Measurements from ENCODE around the gene CSDE1.

CSDE1 gene

GRCh38 chr1:114749835-114750234 lies 7.9 kb downstream of the CSDE1 start:
- Histone ChIP-seq H3K4me3 (ENCODE audit: extremely low read depth, insufficient read depth, low read length, poor library complexity, severe bottlenecking) (no peak overlapping the region), H3K27ac (ENCODE audit: low read depth, low read length, severe bottlenecking) (no peak overlapping the region), H3K36me3 (ENCODE audit: control insufficient read depth, insufficient read depth, low read length) (peaks cover 59% of the 10 kb centered on the region), H3K4me1 (ENCODE audit: control insufficient read depth, insufficient read depth, low read length, poor library complexity, severe bottlenecking) (peaks cover 11% of the 10 kb centered on the region), H3K9me3 (ENCODE audit: control insufficient read depth, low read length) (no peaks in the 10 kb centered on the region)
- 89 to 94% methylated on average over 3 of the region's 5 CpGs for WGBS, 2 experiments (ENCODE audit: insufficient coverage in 2 of 2)

- Histone ChIP-seq H3K36me3 (ENCODE audit: control insufficient read depth, insufficient read depth, low read length) (peaks cover 78% of the 10 kb centered on the region), H3K27ac (ENCODE audit: low read depth, low read length, severe bottlenecking) (no peak overlapping the region), H3K4me3 (ENCODE audit: extremely low read depth, insufficient read depth, low read length, poor library complexity, severe bottlenecking) (no peak overlapping the region), H3K4me1 (ENCODE audit: control insufficient read depth, insufficient read depth, low read length, poor library complexity, severe bottlenecking) (no peaks in the 10 kb centered on the region), H3K9me3 (ENCODE audit: control insufficient read depth, low read length) (no peaks in the 10 kb centered on the region)
- WGBS, 2 experiments (ENCODE audit: insufficient coverage in 2 of 2), result 72 to 76% methylated on average over 4 to 5 of the region's 6 CpGs
Measured at GRCh38 chr1:114746450-114747121, 11.2 kb downstream of the CSDE1 start.

- Histone ChIP-seq H3K27ac (ENCODE audit: low read depth, low read length, severe bottlenecking) (no peak overlapping the region), H3K9me3 (ENCODE audit: control insufficient read depth, low read length) (no peaks in the 10 kb centered on the region), H3K4me3 (ENCODE audit: extremely low read depth, insufficient read depth, low read length, poor library complexity, severe bottlenecking) (no peak overlapping the region), H3K4me1 (ENCODE audit: control insufficient read depth, insufficient read depth, low read length, poor library complexity, severe bottlenecking) (no peaks in the 10 kb centered on the region), H3K36me3 (ENCODE audit: control insufficient read depth, insufficient read depth, low read length) (peaks cover 78% of the 10 kb centered on the region)
- WGBS, 2 experiments (ENCODE audit: insufficient coverage in 2 of 2), result 100% methylated on average over 1 of the region's 2 CpGs
Measured at GRCh38 chr1:114745291-114745690, 12.5 kb downstream of the CSDE1 start.

- Histone ChIP-seq H3K4me1 (ENCODE audit: control insufficient read depth, insufficient read depth, low read length, poor library complexity, severe bottlenecking) (no peaks in the 10 kb centered on the region), H3K27ac (ENCODE audit: low read depth, low read length, severe bottlenecking) (no peak overlapping the region), H3K4me3 (ENCODE audit: extremely low read depth, insufficient read depth, low read length, poor library complexity, severe bottlenecking) (no peak overlapping the region), H3K9me3 (ENCODE audit: control insufficient read depth, low read length) (no peaks in the 10 kb centered on the region), H3K36me3 (ENCODE audit: control insufficient read depth, insufficient read depth, low read length) (peaks cover 76% of the 10 kb centered on the region)
- 73 to 90% methylated on average over 4 to 6 of the region's 11 CpGs for WGBS, 2 experiments (ENCODE audit: insufficient coverage in 2 of 2)
Measured at GRCh38 chr1:114741963-114742746, 15.6 kb downstream of the CSDE1 start.

- Histone ChIP-seq H3K4me3 (ENCODE audit: extremely low read depth, insufficient read depth, low read length, poor library complexity, severe bottlenecking) (no peak overlapping the region), H3K4me1 (ENCODE audit: control insufficient read depth, insufficient read depth, low read length, poor library complexity, severe bottlenecking) (no peaks in the 10 kb centered on the region), H3K36me3 (ENCODE audit: control insufficient read depth, insufficient read depth, low read length) (peaks cover 79% of the 10 kb centered on the region), H3K27ac (ENCODE audit: low read depth, low read length, severe bottlenecking) (no peak overlapping the region), H3K9me3 (ENCODE audit: control insufficient read depth, low read length) (no peaks in the 10 kb centered on the region)
- WGBS, 2 experiments (ENCODE audit: insufficient coverage in 2 of 2), result no CpG with 5 or more reads among the region's 1 CpG
Measured at GRCh38 chr1:114740331-114740730, 17.5 kb downstream of the CSDE1 start.

- Histone ChIP-seq H3K27ac (ENCODE audit: low read depth, low read length, severe bottlenecking) (no peak overlapping the region), H3K4me3 (ENCODE audit: extremely low read depth, insufficient read depth, low read length, poor library complexity, severe bottlenecking) (no peak overlapping the region), H3K4me1 (ENCODE audit: control insufficient read depth, insufficient read depth, low read length, poor library complexity, severe bottlenecking) (no peaks in the 10 kb centered on the region), H3K9me3 (ENCODE audit: control insufficient read depth, low read length) (no peaks in the 10 kb centered on the region), H3K36me3 (ENCODE audit: control insufficient read depth, insufficient read depth, low read length) (peaks cover 87% of the 10 kb centered on the region)
- WGBS, 2 experiments (ENCODE audit: insufficient coverage in 2 of 2), result 92 to 93% methylated on average over 2 to 4 of the region's 6 CpGs
Measured at GRCh38 chr1:114737314-114737849, 20.4 kb downstream of the CSDE1 start.

GRCh38 chr1:114735479-114735878 lies 22.3 kb downstream of the CSDE1 start:
- no peak overlapping the region for H3K4me3 ChIP-seq (ENCODE audit: extremely low read depth, insufficient read depth, low read length, poor library complexity, severe bottlenecking)
- peaks cover 90% of the 10 kb centered on the region for H3K36me3 ChIP-seq (ENCODE audit: control insufficient read depth, insufficient read depth, low read length)
- no peak overlapping the region for H3K27ac ChIP-seq (ENCODE audit: low read depth, low read length, severe bottlenecking)
- no peaks in the 10 kb centered on the region for H3K4me1 ChIP-seq (ENCODE audit: control insufficient read depth, insufficient read depth, low read length, poor library complexity, severe bottlenecking)
- no CpG with 5 or more reads among the region's 1 CpG for WGBS, 2 experiments (ENCODE audit: insufficient coverage in 2 of 2)
- no peaks in the 10 kb centered on the region for H3K9me3 ChIP-seq (ENCODE audit: control insufficient read depth, low read length)

- Histone ChIP-seq H3K4me1 (ENCODE audit: control insufficient read depth, insufficient read depth, low read length, poor library complexity, severe bottlenecking) (no peaks in the 10 kb centered on the region), H3K9me3 (ENCODE audit: control insufficient read depth, low read length) (no peaks in the 10 kb centered on the region), H3K4me3 (ENCODE audit: extremely low read depth, insufficient read depth, low read length, poor library complexity, severe bottlenecking) (no peak overlapping the region), H3K36me3 (ENCODE audit: control insufficient read depth, insufficient read depth, low read length) (peaks cover 93% of the 10 kb centered on the region), H3K27ac (ENCODE audit: low read depth, low read length, severe bottlenecking) (no peak overlapping the region)
- no CpG with 5 or more reads among the region's 1 CpG for WGBS, 2 experiments (ENCODE audit: insufficient coverage in 2 of 2)
Measured at GRCh38 chr1:114729782-114730181, 28.0 kb downstream of the CSDE1 start.

GRCh38 chr1:114728553-114728952 lies 29.2 kb downstream of the CSDE1 start:
- WGBS, 2 experiments (ENCODE audit: insufficient coverage in 2 of 2), result no CpG with 5 or more reads among the region's 2 CpGs

GRCh38 chr1:114725230-114725629 lies 32.6 kb downstream of the CSDE1 start:
- no peak overlapping the region for H3K27ac ChIP-seq (ENCODE audit: low read depth, low read length, severe bottlenecking)
- H3K4me1 ChIP-seq (ENCODE audit: control insufficient read depth, insufficient read depth, low read length, poor library complexity, severe bottlenecking), result no peaks in the 10 kb centered on the region
- H3K9me3 ChIP-seq (ENCODE audit: control insufficient read depth, low read length), result no peaks in the 10 kb centered on the region
- H3K36me3 ChIP-seq (ENCODE audit: control insufficient read depth, insufficient read depth, low read length), result peaks cover 96% of the 10 kb centered on the region
- H3K4me3 ChIP-seq (ENCODE audit: extremely low read depth, insufficient read depth, low read length, poor library complexity, severe bottlenecking), result no peak overlapping the region
- WGBS, 2 experiments (ENCODE audit: insufficient coverage in 2 of 2), result no CpG with 5 or more reads among the region's 1 CpG

More at GRCh38 chr1:114728553-114728952, 29.2 kb downstream of the CSDE1 start:
- Histone ChIP-seq H3K4me3 (ENCODE audit: extremely low read depth, insufficient read depth, low read length, poor library complexity, severe bottlenecking) (no peak overlapping the region), H3K4me1 (ENCODE audit: control insufficient read depth, insufficient read depth, low read length, poor library complexity, severe bottlenecking) (no peaks in the 10 kb centered on the region), H3K9me3 (ENCODE audit: control insufficient read depth, low read length) (no peaks in the 10 kb centered on the region), H3K36me3 (ENCODE audit: control insufficient read depth, insufficient read depth, low read length) (peaks cover 94% of the 10 kb centered on the region), H3K27ac (ENCODE audit: low read depth, low read length, severe bottlenecking) (no peak overlapping the region)

GRCh38 chr1:114723915-114724314 lies 33.9 kb downstream of the CSDE1 start:
- Histone ChIP-seq H3K4me1 (ENCODE audit: control insufficient read depth, insufficient read depth, low read length, poor library complexity, severe bottlenecking) (no peaks in the 10 kb centered on the region), H3K9me3 (ENCODE audit: control insufficient read depth, low read length) (no peaks in the 10 kb centered on the region), H3K36me3 (ENCODE audit: control insufficient read depth, insufficient read depth, low read length) (peaks cover 96% of the 10 kb centered on the region), H3K27ac (ENCODE audit: low read depth, low read length, severe bottlenecking) (no peak overlapping the region), H3K4me3 (ENCODE audit: extremely low read depth, insufficient read depth, low read length, poor library complexity, severe bottlenecking) (no peak overlapping the region)
- WGBS, 2 experiments (ENCODE audit: insufficient coverage in 2 of 2), result 60% methylated on average over 1 of the region's 1 CpG; no CpG with 5 or more reads in 1 of the 2 experiments
